B cell (primary cell): ENCODE results near the gene TMPRSS9.

Source experiments
- EZH2 ChIP-seq: IDR thresholded peaks from 2 replicates; pipeline ENCODE4 v1.6.1; 2012; ENCODE audit warnings: borderline replicate concordance, low read depth, mild to moderate bottlenecking, moderate library complexity, low read length; ENCODE audit not compliant: insufficient read depth, poor library complexity, severe bottlenecking
- TF ChIP-seq, protein P1 (sequence below): fragments of 200-600 bp; IDR thresholded peaks from one replicate; pipeline ENCODE4 v1.8.0; 2022; ENCODE audit warnings: antibody characterized with exemption, mild to moderate bottlenecking

DNA sequence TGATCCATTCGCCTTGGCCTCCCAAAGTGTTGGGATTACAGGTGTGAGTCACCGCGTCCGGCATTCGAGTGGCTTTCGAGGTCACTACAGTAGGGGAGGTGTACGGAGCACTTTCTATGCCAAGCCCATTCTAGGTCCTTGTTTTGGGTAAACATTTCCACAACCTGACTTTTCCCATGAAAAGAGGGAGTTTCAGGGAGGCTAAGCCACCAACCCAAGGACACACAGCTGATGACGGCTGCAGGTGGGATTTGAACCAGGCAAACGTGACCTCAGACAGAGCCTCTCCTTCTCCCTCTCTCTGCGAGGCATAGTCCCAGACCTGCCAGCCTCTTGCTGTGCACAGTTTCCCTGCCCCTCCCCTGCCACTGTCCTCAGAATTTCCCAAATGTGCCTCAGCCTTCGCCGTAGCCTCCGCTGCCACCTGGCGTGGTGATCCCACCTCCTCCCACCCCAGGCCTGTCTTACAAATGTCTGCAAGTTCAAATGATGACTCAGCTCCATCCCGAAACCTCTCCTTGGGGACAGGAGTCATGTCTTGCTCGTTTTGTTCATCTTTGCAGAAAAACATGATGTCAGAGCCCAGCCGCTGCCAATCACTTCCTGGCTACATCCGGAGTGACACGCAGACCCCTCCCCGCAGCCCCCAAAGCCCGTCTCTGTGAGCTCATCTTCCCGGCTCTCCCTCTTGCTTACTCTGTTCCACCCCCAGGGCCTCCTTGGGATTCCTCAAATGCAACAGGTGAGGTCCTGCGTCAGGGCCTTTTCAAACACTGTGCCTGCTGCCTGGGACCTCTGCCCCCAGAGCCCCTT is 109.2 kb downstream of the TMPRSS9 start:
- TF ChIP-seq, protein P1, sequence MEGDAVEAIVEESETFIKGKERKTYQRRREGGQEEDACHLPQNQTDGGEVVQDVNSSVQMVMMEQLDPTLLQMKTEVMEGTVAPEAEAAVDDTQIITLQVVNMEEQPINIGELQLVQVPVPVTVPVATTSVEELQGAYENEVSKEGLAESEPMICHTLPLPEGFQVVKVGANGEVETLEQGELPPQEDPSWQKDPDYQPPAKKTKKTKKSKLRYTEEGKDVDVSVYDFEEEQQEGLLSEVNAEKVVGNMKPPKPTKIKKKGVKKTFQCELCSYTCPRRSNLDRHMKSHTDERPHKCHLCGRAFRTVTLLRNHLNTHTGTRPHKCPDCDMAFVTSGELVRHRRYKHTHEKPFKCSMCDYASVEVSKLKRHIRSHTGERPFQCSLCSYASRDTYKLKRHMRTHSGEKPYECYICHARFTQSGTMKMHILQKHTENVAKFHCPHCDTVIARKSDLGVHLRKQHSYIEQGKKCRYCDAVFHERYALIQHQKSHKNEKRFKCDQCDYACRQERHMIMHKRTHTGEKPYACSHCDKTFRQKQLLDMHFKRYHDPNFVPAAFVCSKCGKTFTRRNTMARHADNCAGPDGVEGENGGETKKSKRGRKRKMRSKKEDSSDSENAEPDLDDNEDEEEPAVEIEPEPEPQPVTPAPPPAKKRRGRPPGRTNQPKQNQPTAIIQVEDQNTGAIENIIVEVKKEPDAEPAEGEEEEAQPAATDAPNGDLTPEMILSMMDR: no peak
- no peak for TF ChIP-seq EZH2
